Activated T-cell treated with anti-CD3 and anti-CD28 coated beads for 1 hour (primary cell): Measurements from ENCODE around the gene EVA1B.
A peak's percentile ranks its signal among the peaks of the same experiment; 100 is the strongest.

ENCODE experiments used
- DNase-seq: peaks from one replicate; pipeline ENCODE4 v3.0.0-alpha.2; 2020; ENCODE audit warnings: low read depth

The EVA1B gene

DNA sequence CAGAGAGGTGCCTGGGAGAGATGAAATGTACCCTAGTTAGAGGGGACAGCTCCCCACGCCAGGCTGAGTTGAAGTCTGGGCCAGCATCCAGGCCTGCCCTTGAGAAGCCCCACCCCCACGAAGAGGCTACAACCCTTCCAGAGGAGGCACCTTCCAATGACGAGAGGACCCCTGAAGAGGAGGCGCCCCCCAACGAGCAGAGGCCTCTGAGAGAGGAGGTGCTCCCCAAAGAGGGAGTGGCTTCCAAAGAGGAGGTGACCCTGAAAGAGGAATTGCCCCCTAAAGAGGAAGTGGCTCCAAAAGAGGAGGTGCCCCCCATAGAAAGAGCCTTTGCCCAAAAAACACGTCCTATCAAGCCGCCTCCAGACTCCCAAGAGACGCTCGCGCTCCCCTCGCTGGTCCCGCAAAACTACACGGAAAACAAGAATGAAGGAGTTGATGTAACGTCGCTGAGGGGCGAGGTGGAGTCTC, 3.1 kb downstream of the EVA1B start:
- no peak for DNase-seq

DNA sequence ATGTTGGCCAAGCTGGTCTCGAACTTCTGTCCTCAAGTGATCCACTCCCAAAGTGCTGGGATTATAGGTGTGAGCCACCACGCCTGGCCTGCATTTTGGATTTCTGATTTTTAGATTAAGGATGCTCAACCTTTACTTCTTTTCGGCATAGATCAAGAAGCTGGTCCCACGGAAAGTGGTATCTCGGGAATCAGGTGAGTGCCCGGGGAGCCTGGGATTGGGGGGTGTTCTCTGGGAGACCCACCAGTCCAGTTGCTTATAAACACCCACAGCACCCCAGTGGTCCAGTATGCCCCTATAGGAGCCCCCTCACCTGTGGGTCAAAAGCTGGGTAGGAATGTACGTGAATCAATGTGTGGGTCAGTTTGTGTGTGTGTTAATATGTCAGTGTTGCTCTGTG, 14.0 kb downstream of the EVA1B start:
- DNase-seq, result no peak

DNA sequence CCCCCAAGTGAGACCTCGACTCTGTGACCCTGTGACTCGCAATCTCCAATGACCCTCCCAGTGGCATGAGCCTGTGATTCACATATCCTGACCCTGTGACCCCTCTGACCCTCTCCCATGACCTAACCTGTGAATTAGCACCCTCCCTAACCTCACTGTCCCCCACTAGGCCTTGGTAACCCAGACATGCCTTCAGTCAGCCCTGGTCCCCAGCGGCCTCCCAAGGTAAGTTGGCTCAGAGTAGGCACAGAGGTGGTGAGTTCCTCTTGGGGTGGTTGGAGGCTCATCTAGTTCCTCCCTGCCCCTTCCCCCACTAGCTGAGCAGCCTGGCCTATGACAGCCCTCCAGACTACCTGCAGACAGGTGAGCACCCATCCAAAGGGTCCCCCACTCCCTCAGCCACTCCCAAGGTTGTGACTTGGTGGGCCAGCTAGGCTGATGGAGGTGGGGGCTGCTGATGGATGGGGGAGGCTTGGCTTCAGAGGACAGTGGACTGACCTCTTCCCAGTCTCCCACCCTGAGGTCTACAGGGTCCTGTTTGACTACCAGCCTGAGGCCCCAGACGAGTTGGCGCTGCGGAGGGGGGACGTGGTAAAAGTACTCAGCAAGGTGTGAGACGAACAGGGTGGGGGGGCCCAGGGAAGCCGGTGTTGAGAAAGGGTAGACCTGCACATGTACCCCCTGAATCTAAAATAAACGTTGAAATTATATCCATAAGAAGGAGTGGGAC, 15.7 kb downstream of the EVA1B start:
- no peak for DNase-seq

DNA sequence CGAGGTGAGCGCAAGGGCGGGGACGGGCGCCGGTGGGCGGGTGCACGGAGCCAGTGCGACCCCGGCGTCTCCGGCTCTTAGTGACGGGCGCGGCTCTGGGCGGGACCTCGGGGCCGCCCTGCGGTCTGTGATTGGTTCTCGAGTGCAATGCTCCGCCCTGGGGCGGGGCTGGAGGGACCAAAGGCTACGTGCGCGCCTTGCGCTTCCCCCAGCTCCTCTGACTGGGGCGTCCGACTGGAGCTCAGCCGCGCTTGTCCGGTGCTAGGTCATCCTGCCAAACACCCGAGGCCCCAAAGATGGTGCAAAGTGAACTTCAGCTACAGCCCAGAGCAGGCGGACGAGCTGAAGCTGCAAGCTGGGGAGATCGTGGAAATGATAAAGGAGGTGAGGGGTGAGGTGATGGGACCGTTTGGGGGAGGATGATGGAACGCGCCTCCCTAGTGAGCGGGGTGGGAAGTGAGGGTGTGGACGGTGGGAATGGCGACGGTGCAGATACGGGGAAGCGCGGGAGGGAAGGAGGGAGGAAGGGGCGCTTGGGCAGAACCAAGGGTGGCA, 16.5 kb downstream of the EVA1B start:
- DNase-seq, result peak; percentile 88

DNA sequence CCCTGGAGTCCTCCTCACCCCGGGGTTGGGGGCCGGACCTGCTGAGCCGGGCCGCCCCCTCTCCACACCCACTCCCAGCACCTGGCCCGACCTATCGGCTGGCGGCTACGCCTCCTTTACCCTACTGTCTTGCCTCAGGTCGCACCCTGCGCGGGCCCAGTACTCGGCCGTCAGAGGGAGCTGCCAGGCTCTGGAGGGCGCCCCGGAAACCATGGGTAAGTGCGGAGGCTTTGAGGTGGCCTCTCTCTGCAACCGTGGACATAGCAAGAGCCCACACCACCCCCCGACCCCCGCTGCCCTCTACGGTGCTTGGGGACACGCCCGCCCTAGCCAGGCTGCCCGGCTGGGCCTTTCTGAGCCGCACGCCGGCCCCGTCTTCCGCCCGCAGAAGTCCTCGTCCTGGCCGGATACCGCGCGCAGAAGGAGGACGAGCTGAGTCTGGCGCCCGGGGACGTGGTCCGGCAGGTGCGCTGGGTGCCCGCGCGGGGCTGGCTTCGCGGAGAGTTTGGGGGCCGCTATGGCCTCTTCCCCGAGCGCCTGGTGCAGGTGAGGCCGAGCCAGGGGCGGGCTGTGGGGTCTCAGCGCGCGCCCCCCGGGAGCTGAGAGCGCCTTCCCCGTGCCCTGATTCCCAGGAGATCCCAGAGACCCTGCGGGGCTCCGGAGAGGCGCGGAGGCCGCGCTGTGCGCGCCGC, 17.1 kb downstream of the EVA1B start, which contains the start of gene SH3D21:
Gene SH3D21, plus strand, starts transcription at position 159 of the 692 bp plus-strand sequence. Its CDS starts 53 bp downstream, at position 212.
- DNase-seq, result peak; percentile 42

DNA sequence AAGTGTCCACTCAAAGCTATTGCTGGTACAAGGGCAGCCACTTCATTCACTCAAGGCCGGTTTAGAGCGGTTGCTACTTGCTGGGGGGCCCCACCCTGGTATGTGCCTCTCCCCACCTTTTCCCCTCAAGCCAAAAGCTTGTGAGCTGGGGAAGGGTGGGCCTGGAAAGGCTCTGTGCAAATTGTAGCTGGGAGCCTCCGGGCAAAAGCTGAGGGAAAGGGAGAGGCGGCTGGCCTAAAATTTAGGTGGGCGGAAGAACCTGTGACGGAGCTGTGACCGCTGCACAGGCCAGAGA, 17.6 kb downstream of the EVA1B start:
- DNase-seq, result no peak

DNA sequence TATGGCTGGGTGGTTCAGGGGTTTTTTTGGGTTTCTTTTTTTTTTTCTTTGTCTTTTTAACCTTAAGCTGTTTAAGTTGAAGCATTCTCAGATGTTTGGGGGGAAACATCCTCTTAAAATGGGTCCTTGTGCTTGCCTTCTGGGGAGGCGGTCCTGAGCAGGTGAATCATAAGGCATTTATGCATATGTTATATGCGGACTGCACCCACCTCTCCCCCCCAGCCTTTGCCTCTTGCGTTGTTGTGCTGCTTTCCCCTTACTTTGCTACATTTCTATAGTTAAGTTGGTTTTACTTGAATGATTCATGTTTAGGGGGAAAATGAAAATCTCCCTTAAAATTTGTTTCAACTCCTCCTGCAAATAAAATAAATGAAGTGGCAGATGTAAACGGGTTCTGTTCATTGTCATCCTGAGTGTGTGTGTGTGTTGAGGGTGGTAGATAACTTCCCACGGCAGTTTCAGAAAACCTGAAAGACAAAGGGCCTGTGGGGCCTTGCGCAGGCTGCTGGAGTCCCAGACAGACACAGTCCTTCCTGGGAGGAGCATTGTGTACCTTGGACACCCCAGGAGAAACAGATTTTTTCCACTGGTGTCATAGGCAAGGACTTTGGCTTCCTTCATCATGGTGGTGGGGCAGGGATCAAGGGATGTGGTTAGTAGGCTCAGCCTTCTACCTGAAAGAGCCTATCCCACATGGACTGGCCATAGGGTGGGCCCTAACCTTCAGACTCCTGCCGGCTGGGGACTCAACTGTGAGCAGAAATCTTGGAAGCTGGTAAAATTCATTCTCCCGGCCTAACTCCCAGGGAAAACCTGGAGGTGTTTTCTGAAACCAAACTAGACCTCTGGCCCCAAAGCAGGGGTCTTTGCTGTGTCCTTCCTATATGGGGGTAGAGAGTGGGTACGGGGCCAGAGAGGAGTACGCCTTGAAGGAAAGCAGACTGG, 18.2 kb downstream of the EVA1B start:
- no peak for DNase-seq

DNA sequence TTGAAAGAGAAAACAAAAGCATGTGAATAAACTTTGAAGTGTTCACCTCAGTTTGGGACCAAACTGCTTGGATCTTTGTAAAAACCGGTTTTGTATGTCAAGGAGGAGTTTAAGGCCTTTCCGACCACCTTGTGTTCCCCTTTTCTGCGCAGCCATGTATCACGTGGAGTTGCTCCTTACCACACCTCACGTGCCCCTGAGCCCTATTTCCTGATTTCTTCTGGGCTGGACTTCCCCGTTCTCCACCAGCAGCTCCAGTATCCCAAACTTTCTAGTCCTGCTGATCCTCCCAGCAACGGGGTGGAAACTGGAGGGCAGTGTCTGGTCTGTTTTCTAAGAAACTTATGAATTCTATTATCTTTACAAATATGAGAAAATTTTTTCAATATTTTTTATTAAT, 18.9 kb downstream of the EVA1B start:
- DNase-seq, result no peak

DNA sequence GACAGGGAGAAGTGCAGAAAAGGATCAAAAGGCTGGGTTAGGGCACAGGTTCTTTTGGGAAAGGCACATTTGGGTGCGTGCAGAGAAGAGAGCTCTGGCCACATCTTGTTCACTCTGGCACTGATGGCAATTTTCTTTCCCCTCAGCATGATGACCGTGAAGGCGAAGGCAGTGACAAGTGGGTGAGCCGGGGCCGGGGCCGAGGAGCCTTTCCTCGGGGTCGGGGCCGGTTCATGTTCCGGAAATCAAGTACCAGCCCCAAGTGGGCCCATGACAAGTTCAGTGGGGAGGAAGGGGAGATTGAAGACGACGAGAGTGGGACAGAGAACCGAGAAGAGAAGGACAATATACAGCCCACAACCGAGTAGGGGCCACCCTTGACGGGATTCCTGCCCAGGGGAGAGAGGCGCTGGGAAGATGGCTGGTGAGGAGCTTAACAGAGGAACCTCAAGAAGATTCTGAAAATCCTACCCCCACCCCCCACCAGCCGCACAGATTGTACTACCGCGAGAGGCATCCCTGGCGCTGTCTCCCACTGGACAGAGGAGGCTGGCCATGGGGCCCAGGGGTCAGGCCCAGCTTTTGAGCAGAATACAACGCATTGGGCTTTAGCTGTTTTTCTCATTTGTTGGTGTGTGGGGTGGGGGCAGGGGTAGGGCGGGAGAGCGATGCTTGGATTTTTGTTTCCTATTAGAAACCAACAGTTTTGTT, 19.6 kb downstream of the EVA1B start:
- DNase-seq, result no peak

DNA sequence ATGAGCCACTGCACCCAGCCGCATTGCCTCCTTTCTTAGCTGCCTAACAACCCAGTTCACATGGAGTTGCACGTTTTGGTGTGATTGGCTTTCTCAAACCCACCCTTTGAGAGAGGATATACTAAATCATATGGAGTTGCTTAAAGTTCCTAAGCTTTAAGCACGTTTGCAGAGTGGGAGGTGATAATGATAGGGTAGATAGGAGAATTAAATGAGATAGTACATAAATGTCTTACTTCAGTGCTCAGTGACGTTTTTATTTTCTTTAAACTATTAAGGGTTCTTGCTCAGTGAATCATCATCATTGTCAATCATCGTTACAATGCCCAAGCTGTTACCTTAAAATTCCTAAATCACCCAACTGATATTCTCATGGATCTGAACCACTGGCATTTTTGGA, 20.2 kb downstream of the EVA1B start:
- no peak for DNase-seq

DNA sequence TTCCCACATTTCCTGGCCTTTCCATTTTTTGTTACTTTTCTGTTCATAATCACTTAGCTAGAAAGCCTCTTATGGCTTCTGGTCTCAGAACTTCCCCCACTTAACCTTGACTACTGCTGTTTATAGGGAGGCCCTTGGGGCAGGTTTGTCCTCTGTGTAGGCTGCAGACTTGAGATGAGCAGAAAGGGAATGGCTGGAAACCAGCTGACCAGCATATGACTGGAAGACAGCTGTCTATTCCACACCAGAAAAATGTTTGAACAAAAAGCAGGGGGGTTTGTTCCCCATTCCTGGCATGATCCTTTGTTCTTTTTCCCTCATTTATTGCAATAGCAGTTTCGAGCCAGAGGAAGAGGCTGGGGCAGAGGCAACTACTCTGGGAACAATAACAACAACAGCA, 22.2 kb downstream of the EVA1B start:
- DNase-seq, result no peak

DNA sequence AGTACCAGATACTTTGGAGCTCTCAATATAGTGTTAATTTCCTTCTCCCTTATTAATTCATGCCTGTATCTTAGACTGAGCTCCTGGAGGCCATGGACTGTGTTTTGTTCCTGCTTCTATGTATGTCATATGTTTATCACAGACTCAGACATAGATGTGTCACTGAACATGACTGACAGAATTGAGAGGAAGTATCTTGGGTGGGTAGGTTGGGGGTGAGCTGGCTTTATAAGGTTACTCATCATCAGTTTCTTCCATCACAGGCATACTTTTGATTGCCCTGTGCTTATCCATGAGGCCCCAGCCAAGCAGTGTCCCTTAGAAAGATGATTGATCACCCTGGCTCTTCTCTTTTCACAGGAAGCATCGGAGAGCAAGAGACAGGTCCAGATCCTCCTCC, 22.9 kb downstream of the EVA1B start:
- no peak for DNase-seq

DNA sequence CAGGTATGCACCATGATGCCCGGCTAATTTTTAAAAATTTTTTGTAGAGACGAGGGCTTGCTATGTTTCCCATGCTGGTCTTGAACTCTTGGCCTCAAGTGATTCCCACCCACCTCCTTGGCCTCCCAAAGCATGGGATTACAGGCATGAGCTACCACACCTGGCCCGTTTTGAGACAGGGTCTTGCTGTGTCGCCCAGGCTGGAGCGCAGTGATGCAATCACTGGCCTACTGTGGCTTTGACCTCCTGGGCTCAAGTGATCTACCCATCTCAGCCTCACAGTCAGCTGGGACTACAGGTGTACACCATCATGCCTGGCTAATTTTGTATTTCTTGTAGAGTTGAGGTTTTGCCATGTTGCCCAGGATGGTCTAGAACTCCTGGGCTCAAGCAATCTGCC, 24.8 kb downstream of the EVA1B start:
- no peak for DNase-seq

DNA sequence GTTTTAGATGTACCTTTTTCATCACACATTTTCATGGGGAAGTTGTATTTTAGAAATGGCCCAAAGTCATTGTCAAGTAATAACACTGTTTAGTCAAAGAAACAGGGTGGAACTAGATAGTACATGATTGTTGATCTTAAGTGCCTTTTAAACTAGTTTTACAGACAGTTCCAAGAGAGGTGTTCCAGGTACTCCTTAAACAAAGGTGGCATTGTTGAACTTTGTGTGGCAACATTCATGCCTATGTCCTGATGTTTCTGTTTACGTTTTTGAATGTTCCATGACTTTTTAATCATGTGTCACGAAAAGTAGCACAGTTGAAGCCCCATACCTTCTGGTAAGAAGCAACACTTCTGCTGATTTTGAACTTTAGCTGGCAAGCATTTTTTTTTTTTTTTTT, 26.4 kb downstream of the EVA1B start:
- DNase-seq, result no peak

DNA sequence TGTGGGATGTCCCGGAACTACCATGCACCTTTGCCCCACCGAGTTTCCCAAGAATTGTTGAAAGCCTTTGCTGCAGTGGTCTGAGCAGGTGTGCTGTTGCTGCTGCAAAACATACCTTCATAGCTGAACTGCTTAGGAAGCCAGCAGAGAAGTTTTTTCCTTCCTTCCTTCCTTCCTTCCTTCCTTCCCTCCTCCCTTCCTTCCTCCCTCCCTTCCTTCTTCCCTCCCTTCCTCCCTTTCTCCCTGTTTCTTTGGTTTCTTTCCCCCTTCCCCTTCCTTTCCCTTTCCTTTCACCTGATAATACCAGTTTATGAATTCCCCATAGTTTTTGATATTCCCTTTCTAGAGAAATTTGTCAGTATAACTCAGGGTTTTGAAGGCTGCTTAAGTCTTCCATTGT, 28.1 kb downstream of the EVA1B start:
- no peak for DNase-seq

DNA sequence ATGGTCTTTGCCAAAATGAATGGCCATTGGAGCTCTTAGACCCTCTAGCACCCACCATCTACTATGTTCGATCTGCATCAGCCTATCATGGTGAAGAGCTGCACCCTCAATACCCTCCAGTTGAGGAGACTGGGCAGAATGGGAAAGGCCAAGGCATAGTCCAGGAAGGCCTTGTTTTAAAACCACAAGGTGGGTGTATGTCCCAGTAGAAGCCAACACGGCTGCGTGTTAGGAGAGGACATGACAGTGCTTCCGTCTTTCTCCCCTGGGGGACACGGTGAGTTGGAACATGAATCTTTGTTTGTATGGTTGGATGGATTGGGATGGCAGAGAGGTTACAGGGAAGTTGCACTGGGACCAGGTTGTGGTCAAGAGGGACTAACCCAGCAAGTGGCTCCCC, 35.9 kb downstream of the EVA1B start:
- DNase-seq, result no peak

DNA sequence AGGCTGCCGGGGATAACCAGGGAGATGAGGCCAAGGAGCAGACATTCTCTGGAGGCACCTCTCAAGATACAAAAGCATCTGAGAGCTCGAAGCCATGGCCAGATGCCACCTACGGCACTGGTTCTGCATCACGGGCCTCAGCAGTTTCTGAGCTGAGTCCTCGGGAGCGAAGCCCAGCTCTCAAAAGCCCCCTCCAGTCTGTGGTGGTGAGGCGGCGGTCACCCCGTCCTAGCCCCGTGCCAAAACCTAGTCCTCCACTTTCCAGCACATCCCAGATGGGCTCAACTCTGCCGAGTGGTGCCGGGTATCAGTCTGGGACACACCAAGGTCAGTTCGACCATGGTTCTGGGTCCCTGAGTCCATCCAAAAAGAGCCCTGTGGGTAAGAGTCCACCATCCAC, 36.6 kb downstream of the EVA1B start:
- DNase-seq, result no peak

DNA sequence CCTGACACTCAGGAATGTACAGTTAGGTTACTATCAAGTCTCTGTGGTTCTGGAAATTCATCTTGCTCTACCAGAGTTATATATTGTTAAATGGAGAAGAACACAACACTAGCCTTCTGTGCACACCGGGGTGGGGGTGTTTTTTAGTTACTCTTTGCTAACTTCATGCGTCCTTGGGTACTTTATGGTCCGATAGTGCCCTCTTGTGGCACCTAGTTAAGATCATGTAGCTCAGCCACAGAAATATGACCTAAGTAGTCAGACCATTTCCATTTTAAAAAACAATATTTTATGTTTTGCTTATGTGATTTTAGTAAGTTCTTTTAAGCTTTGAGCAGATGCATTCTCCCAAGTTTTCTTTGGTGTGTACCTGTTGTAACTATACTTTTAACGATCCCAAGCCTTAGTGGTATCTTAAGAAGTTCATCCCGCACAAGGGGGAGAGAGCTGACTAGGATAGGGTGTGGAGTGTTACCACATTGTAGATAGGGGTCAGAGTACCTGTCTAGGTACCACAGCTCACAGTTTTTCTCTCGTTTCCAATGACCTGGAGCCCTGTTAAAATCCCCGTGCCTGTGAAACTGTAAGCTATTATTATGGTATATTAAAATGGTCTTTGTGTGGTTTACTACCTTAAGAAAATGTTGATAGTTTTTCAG, 37.9 kb downstream of the EVA1B start:
- peak; percentile 46 for DNase-seq

DNA sequence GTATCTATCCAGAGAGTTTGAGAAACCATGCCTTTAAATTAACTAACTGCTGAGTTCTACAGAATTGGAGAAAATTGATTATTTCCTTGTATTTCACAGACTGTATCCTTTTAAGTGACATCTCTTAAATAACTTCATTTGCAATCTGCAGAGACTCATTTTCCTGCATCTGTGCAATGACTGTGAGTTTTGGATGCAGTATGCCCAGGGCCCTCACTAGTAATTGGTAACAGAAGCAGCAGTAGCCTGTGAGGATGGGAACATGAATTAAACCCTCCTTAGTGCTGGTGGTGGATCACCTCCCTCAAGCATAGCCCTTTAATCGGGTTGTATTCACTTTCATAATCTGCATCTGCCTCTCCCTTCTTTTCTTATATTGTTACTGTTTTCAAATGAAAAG, 38.9 kb downstream of the EVA1B start:
- no peak for DNase-seq

DNA sequence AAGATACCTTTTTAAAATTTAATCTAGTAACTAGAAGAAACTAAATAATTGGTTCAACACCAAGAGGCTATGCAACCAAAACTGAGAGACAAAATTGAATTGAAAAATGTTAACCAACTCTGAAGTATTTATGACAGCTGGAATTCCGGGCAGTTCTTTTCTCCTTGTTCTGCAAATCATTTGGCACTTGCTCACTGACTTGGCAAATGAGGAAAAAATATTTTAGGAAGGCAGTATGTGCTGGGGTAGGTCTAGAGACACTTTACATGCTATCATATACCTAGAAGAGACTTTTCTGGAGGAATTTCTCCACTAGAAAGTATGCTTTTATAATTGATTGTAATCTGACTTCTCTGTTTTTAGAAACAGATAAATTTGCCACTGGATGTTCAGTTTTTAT, 39.4 kb downstream of the EVA1B start:
- no peak for DNase-seq

DNA sequence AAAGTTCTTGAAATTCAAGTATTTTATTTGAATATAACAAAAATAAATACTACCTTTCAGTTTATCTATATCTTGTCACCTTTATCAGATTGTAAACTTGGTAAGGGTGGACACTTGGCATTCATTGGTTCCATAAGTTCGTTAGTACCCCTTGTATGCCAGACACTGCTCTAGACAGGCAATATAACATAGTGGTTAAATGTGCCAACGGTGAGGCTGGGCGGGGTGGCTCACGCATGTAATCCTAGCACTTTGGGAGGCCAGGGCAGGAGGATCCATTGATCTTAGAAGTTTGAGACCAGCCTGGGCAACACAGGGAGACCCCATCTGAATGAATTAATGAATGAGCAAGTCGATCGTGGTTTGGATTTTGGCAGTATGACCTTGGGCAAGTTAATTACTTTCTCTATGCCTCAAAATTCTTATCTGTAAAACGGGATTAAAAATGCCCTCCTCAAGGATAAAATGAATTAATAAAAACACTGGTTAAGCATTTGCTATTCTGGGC, 43.6 kb downstream of the EVA1B start:
- no peak for DNase-seq
